A673 (cell line): ENCODE data around the gene ATG9A. TPM values are rescaled to one million over a fixed set of nuclear protein-coding genes. Genes with fewer than 3 reads are reported as not detected.

Source experiments
- BruUV-seq: library from RNA; stranded (reverse); fragments of 400-500 nt; replicated peaks from 2 replicates; lab custom pipeline; 2021; lab: Mats Ljungman, UMichigan
- CTCF ChIA-PET: fragments of 300-600 bp; sonication (Branson Sonifier 250); formaldehyde crosslinking; loops from one replicate; lab custom pipeline; 2022; ENCODE audit warnings: antibody characterized with exemption; lab: Charles Lee
- POLR2A ChIA-PET: fragments of 300-600 bp; sonication (Branson Sonifier 250); formaldehyde crosslinking; loops from one replicate; lab custom pipeline; 2022; ENCODE audit warnings: antibody characterized with exemption; ENCODE audit not compliant: low non-redundant PET; lab: Charles Lee
- DNase-seq: peaks from one replicate; pipeline ENCODE4 v3.0.0-alpha.2; 2015; ENCODE audit warnings: low spot score
- H3K27ac ChIP-seq: fragments of 200-600 bp; sonication (generic); 2 replicates; pipeline ENCODE4 v1.5.1; 2016; ENCODE audit warnings: mixed run types, low read depth, mild to moderate bottlenecking, mixed read lengths, antibody characterized with exemption, low read length; ENCODE audit not compliant: poor library complexity, severe bottlenecking
- H3K27me3 ChIP-seq: fragments of 200-600 bp; sonication (generic); replicated peaks from 2 replicates; pipeline ENCODE4 v1.6.1; 2017; ENCODE audit warnings: mixed run types, low read depth, mild to moderate bottlenecking, mixed read lengths, antibody characterized with exemption, low read length; ENCODE audit not compliant: insufficient read depth, poor library complexity
- H3K36me3 ChIP-seq: fragments of 200-600 bp; sonication (generic); 2 replicates; pipeline ENCODE4 v1.6.1; 2016; ENCODE audit warnings: mixed run types, mild to moderate bottlenecking, mixed read lengths, antibody characterized with exemption, low read length; ENCODE audit not compliant: insufficient read depth, poor library complexity, severe bottlenecking
- H3K4me1 ChIP-seq: fragments of 200-600 bp; sonication (generic); 2 replicates; pipeline ENCODE4 v1.6.1; 2017; ENCODE audit warnings: mixed run types, mild to moderate bottlenecking, mixed read lengths, antibody characterized with exemption, low read length; ENCODE audit not compliant: insufficient read depth, poor library complexity, severe bottlenecking
- H3K4me3 ChIP-seq: fragments of 200-600 bp; sonication (generic); 2 replicates; pipeline ENCODE4 v1.5.1; 2016; ENCODE audit warnings: low read depth, mixed run types, mild to moderate bottlenecking, mixed read lengths, low read length; ENCODE audit not compliant: poor library complexity, severe bottlenecking
- H3K9me3 ChIP-seq: fragments of 200-600 bp; sonication (generic); 2 replicates; pipeline ENCODE4 v1.6.1; 2016; ENCODE audit warnings: mixed run types, low read depth, mild to moderate bottlenecking, mixed read lengths, antibody characterized with exemption, low read length; ENCODE audit not compliant: poor library complexity, severe bottlenecking
- CTCF ChIP-seq: fragments of 300-800, 200-600 bp; sonication (generic); conservative IDR thresholded peaks from 2 replicates; pipeline ENCODE4 v1.5.1; 2017; ENCODE audit warnings: low read depth, mild to moderate bottlenecking, antibody characterized with exemption, low read length, moderate library complexity, mixed read lengths
- EZH2 ChIP-seq: fragments of 200-600 bp; sonication (generic); IDR thresholded peaks from 2 replicates; pipeline ENCODE4 v1.6.1; 2017; ENCODE audit warnings: borderline replicate concordance, low read depth, mild to moderate bottlenecking, mixed read lengths, antibody characterized with exemption, low read length; ENCODE audit not compliant: poor library complexity, severe bottlenecking
- intact Hi-C: fragments of 100-400 bp; cut with micrococcal nuclease; formaldehyde crosslinking; loops from one replicate; pipeline ENCODE4 v1.10.0; 2022; ENCODE audit not compliant: unreplicated experiment
- total RNA-seq: library from RNA; stranded (reverse); gene quantifications from 2 replicates; pipeline ENCODE4 v1.2.3, GENCODE V29; 2021

Gene ATG9A
- total RNA-seq, 1 experiment from 2014 or later: 50.0 TPM

GRCh38 chr2:219176818-219177551 lies 52.5 kb downstream of the ATG9A start, which contains the start of gene CNPPD1:
Gene CNPPD1, minus strand, starts transcription at chr2:219176925. Its CDS starts 97 bp downstream, at chr2:219176828.
- no peaks in the 10 kb centered on the region for H3K9me3 ChIP-seq
- TF ChIP-seq CTCF: no peak
- no peak for TF ChIP-seq EZH2
- no peaks in the 10 kb centered on the region for H3K27me3 ChIP-seq
- no TSS peak for BruUV-seq
- H3K27ac ChIP-seq: peak within 1 kb of the TSS; percentile 81
- ChIA-PET CTCF (interaction anchor here (0.9 to 1.6 kb wide), 3 partner anchors 22 to 119 kb away, joined by 4 to 7 read pairs (median 6); no protein-coding TSS in a partner anchor), POLR2A (interaction anchor here (0.7 kb wide), 1 partner anchor 28 kb away, joined by 3 read pairs; no protein-coding TSS in a partner anchor)
- H3K4me1 ChIP-seq: peaks cover 5% of the 10 kb centered on the region
- DNase-seq: peak; percentile 83
- peaks cover 24% of the 10 kb centered on the region for H3K36me3 ChIP-seq
- H3K4me3 ChIP-seq: peak within 1 kb of the TSS; percentile 96
- intact Hi-C loops: loop anchor here (5.0 kb wide), 2 partner anchors 40 to 120 kb away; partner anchors contain the start of gene ABCB6

- no peaks in the 10 kb centered on the region for H3K9me3 ChIP-seq
- peaks cover 5% of the 10 kb centered on the region for H3K4me1 ChIP-seq
- intact Hi-C loops: loop anchor here (5.0 kb wide), 2 partner anchors 41 to 121 kb away; partner anchors contain the start of gene ABCB6
- H3K4me3 ChIP-seq: peak overlapping the region; percentile 96
- peak overlapping the region; percentile 81 for H3K27ac ChIP-seq
- H3K27me3 ChIP-seq: no peaks in the 10 kb centered on the region
- BruUV-seq: no TSS peak
- CTCF ChIA-PET: interaction anchor here (0.5 to 1.6 kb wide), 4 partner anchors 17 to 119 kb away, joined by 3 to 7 read pairs (median 5); no protein-coding TSS in a partner anchor
- peak; percentile 36 for DNase-seq
- TF ChIP-seq CTCF (no peak), EZH2 (no peak)
- H3K36me3 ChIP-seq: peaks cover 16% of the 10 kb centered on the region
- POLR2A ChIA-PET: interaction anchor here (0.7 kb wide), 1 partner anchor 29 kb away, joined by 3 read pairs; no protein-coding TSS in a partner anchor
Observed at GRCh38 chr2:219175928-219176817, 53.3 kb downstream of the ATG9A start.

- POLR2A ChIA-PET: no interaction called here
- intact Hi-C loops: loop anchor here (5.0 kb wide), 2 partner anchors 42 to 122 kb away; partner anchors contain the start of gene ABCB6
- no peak overlapping the region for H3K27ac ChIP-seq
- DNase-seq: no peak
- H3K4me3 ChIP-seq: peak overlapping the region; percentile 96
- CTCF ChIA-PET: interaction anchor here (1.6 kb wide), 1 partner anchor 32 kb away, joined by 4 read pairs; no protein-coding TSS in a partner anchor
- BruUV-seq: no TSS peak
- peaks cover 5% of the 10 kb centered on the region for H3K4me1 ChIP-seq
- TF ChIP-seq CTCF (no peak), EZH2 (no peak)
- H3K9me3 ChIP-seq: no peaks in the 10 kb centered on the region
- H3K27me3 ChIP-seq: no peaks in the 10 kb centered on the region
- peaks cover 9% of the 10 kb centered on the region for H3K36me3 ChIP-seq
Observed at GRCh38 chr2:219175486-219175885, 54.0 kb downstream of the ATG9A start.
